NB4 (cell line): ENCODE measurements around the gene GRM5.
"Not testable (repeated sequence)": the region's sequence is repeated elsewhere in the genome, so short reads cannot be mapped to it uniquely, and the experiment has no call there.

Experiments
- DNase-seq: peaks from one replicate; pipeline ENCODE4 v3.0.0; 2010; ENCODE audit warnings: low read depth
- H3K4me3 ChIP-seq: one replicate; pipeline ENCODE4 v1.5.1; 2011; ENCODE audit warnings: mild to moderate bottlenecking, low read depth, low read length, moderate library complexity
- MAX ChIP-seq: IDR thresholded peaks from 2 replicates; pipeline ENCODE4 v1.6.1; 2011; ENCODE audit warnings: low read depth, low read length
- MYC ChIP-seq: IDR thresholded peaks from 2 replicates; pipeline ENCODE4 v1.6.1; 2011; ENCODE audit warnings: low read depth, low read length
- POLR2A ChIP-seq: IDR thresholded peaks from 2 replicates; pipeline ENCODE4 v1.6.1; 2011; ENCODE audit warnings: mild to moderate bottlenecking; ENCODE audit not compliant: insufficient read length; ENCODE audit errors: extremely low read depth
- TF ChIP-seq, protein P1 (sequence below): IDR thresholded peaks from one replicate; pipeline ENCODE4 v1.5.1; 2012; ENCODE audit warnings: low read depth, low read length

Gene GRM5

DNA sequence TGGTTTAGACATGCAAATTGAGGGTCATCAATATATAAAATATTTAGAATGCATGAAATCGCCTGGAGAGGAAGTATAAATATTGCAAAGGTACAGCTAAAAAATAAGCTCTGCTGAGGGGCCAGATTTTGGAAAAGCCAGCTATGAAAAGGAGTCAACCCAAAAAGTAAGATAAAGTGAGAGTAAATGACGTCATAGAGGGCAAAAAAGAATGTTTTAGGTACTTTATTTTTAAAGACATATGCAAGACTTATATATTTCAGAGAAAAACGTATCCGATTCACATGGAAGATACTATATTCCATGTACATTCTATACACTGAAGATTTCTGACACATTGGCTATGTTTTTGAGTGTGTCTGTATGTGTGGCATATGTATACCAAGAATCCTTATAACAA lies 13.6 kb downstream of the GRM5 start:
- TF ChIP-seq POLR2A (no peak), MAX (no peak), MYC (no peak)
- TF ChIP-seq, protein P1, sequence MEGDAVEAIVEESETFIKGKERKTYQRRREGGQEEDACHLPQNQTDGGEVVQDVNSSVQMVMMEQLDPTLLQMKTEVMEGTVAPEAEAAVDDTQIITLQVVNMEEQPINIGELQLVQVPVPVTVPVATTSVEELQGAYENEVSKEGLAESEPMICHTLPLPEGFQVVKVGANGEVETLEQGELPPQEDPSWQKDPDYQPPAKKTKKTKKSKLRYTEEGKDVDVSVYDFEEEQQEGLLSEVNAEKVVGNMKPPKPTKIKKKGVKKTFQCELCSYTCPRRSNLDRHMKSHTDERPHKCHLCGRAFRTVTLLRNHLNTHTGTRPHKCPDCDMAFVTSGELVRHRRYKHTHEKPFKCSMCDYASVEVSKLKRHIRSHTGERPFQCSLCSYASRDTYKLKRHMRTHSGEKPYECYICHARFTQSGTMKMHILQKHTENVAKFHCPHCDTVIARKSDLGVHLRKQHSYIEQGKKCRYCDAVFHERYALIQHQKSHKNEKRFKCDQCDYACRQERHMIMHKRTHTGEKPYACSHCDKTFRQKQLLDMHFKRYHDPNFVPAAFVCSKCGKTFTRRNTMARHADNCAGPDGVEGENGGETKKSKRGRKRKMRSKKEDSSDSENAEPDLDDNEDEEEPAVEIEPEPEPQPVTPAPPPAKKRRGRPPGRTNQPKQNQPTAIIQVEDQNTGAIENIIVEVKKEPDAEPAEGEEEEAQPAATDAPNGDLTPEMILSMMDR = no peak
- no peak for DNase-seq
- H3K4me3 ChIP-seq = no peak overlapping the region

DNA sequence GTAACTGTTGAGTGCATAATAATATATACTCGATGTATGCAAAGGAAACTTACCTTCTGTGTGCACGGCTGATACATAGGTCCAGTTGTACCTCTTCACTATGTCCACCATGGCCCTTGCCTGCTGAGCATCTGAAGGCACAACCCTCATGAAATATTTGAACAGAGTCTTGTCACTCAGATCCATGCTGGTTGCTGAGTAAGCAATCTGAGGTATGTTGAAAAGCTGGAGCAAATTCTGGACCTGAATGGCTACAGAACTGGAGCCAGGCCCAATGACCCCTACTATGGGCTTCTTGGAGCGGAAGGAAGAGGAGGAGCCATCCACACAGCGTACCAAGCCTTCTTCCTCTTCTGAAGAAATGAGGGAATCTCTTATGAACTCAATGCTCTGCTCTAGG lies 18.6 kb downstream of the GRM5 start:
- not testable (repeated sequence) for DNase-seq

DNA sequence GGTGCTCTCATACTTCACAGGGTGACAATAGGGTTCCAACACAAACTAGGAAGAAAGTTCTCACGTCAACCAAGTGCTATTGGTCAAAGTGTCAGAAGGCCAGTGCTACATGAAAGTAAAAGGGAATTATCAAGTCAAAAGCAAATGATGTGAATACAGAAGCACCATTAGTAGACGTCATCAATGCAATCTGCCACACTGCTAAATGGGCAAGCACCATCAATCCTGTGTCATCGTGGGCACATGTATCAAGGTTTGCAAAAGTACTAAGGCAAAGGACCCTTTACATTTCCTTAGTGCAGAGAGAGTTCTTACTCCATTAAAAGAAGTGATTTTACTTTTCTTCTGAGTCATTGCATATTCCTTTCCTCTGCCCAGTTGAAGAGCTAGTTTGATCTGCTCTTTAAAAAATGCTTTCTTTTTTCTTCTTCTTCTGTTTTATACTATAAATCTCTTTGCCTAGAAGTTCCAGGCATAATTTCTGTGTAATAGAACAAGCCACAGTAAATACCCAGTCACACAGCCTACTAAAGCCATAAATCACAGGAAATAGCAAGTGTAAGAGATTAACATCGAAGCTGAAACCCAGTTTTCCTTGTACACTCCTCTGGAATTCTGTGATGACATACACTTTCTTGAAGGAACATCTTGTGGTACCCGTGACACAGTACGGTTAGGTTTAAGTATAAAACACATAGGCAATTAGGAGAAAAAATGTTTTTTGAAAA lies 21.8 kb downstream of the GRM5 start:
- not testable (repeated sequence) for DNase-seq, H3K4me3 ChIP-seq

More for the DNA sequence above, 18.6 kb downstream of the GRM5 start:
- not testable (repeated sequence) for H3K4me3 ChIP-seq

GRCh38 chr11:89029671-89030070 lies 36.1 kb downstream of the GRM5 start:
- not testable (repeated sequence) for DNase-seq

DNA sequence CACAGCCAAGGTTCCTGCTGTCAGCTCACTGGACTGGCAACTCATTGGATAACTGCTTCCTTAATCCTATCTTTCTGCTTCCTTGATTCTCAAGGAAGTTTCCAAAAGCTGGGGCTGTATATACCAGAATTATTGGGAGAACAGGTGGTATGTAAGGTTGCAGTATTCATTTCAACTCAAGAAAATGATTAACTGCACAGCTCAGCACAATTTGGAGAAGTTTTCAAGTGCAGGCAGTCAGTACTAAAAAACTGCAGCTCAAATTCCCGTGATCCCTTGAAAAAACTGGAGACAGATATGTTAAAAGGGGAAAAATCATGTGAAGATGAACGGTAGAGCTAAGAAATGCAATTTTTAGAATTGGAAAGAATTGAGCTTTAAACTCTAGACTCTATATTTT lies 44.4 kb downstream of the GRM5 start:
- TF ChIP-seq, protein P1 = no peak
- TF ChIP-seq MYC = no peak
- TF ChIP-seq MAX = no peak
- TF ChIP-seq POLR2A = no peak
- H3K4me3 ChIP-seq = no peak overlapping the region
- no peak for DNase-seq

More at GRCh38 chr11:89029671-89030070, 36.1 kb downstream of the GRM5 start:
- not testable (repeated sequence) for H3K4me3 ChIP-seq

DNA sequence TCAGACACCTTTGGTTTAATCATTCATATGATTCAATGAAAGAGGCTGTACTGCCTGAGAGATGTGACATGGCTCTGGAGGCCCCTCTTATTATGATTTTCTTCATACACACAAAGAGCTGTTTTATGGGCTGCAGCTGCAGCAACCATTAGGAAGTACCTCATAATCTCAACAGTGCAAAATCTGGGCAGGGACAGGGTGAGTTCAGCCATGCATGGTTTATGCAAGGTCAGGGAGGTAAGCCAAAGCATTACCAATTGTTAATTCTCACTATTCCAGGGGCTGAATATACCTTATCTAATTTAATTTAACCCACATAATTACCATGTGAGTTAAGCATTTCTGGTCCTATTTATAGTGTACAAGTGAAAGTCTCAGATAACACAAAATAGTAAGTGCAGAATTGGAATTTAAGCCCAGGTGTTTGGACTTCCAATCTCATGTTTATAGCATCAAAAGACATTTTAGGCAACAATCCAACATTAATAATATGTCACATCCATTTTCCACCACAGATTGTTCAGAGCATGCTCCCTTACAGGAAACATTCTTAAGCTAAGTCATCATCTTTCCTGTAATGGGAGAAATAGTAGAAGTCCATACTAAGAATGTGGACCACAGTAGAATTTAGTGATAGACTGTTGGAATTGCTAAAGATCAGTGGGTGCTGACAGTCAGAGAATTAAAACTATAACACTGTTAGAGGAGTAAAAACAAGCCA lies 45.8 kb downstream of the GRM5 start:
- not testable (repeated sequence) for DNase-seq

GRCh38 chr11:89016214-89016613 lies 49.6 kb downstream of the GRM5 start:
- DNase-seq = no peak
- TF ChIP-seq, protein P1 = no peak
- no peak for TF ChIP-seq MYC
- TF ChIP-seq POLR2A = no peak
- TF ChIP-seq MAX = no peak
- no peak overlapping the region for H3K4me3 ChIP-seq

More for the DNA sequence above, 45.8 kb downstream of the GRM5 start:
- H3K4me3 ChIP-seq = not testable (repeated sequence)

DNA sequence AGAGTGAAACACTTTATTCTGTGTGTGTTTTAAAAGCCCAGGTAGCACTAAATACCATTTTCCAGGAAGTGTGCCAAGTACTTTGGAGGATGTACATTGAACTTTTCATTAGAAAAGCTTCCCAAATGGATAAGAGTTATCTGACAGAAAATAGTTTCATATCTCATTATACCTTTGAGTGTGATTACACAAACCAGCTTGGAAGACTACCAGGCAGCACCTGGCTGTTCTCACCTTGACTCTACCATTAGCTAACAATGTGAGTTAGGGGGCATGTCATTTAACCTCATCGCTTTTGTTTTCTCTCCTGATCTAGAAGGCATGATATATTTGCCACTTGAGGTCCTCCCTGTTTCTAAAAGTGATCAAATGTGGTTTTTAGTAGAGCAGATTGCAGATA lies 50.2 kb downstream of the GRM5 start:
- DNase-seq = no peak
- no peak overlapping the region for H3K4me3 ChIP-seq
- TF ChIP-seq MYC (no peak), MAX (no peak), POLR2A (no peak)
- TF ChIP-seq, protein P1 = no peak

GRCh38 chr11:89000852-89001251 lies 64.9 kb downstream of the GRM5 start:
- H3K4me3 ChIP-seq, DNase-seq: not testable (repeated sequence)
